Smooth muscle cell (in vitro differentiated cells): ENCODE results near the gene KCND2. TPM values are rescaled to one million over a fixed set of nuclear protein-coding genes. Genes with fewer than 3 reads are reported as not detected.

Source experiments
- DNase-seq: peaks from one replicate; lab custom pipeline; 2025; ENCODE audit not compliant: unreplicated experiment; lab: John Stamatoyannopoulos, UW
- H2AFZ ChIP-seq: fragments of 200-600 bp; sonication (generic); 2 replicates; pipeline ENCODE4 v1.6.0; 2016; ENCODE audit warnings: antibody characterized with exemption, low read depth, mild to moderate bottlenecking
- H3F3A ChIP-seq: fragments of 200-600 bp; sonication (generic); 2 replicates; pipeline ENCODE4 v1.6.0; 2017; ENCODE audit warnings: antibody characterized with exemption, low read depth
- H3K27ac ChIP-seq: fragments of 200-600 bp; sonication (generic); 2 replicates; pipeline ENCODE4 v1.5.1; 2016; ENCODE audit warnings: low read depth, mild to moderate bottlenecking
- H3K27me3 ChIP-seq: fragments of 200-600 bp; sonication (generic); 2 replicates; pipeline ENCODE4 v1.6.1; 2016; ENCODE audit warnings: low read depth, mild to moderate bottlenecking
- H3K36me3 ChIP-seq: fragments of 200-600 bp; sonication (generic); 2 replicates; pipeline ENCODE4 v1.5.1; 2016; ENCODE audit warnings: low read depth
- H3K4me1 ChIP-seq: fragments of 200-600 bp; sonication (generic); 2 replicates; pipeline ENCODE4 v1.5.1; 2016; ENCODE audit warnings: low read depth
- H3K4me2 ChIP-seq: fragments of 200-600 bp; sonication (generic); 2 replicates; pipeline ENCODE4 v1.6.0; 2016; ENCODE audit warnings: mild to moderate bottlenecking
- H3K4me3 ChIP-seq: fragments of 200-600 bp; sonication (generic); 2 replicates; pipeline ENCODE4 v1.5.1; 2016; ENCODE audit warnings: mild to moderate bottlenecking
- H3K79me2 ChIP-seq: fragments of 200-600 bp; sonication (generic); 2 replicates; pipeline ENCODE4 v1.6.0; 2016; ENCODE audit warnings: low read depth, mild to moderate bottlenecking
- H3K9ac ChIP-seq: fragments of 200-600 bp; sonication (generic); 2 replicates; pipeline ENCODE4 v1.6.0; 2016; ENCODE audit warnings: low read depth
- H3K9me3 ChIP-seq: fragments of 200-600 bp; sonication (generic); replicated peaks from 2 replicates; pipeline ENCODE4 v1.5.1; 2016; ENCODE audit warnings: low read depth
- H4K20me1 ChIP-seq: fragments of 200-600 bp; sonication (generic); 2 replicates; pipeline ENCODE4 v1.6.0; 2016; ENCODE audit warnings: low read depth
- CTCF ChIP-seq: fragments of 200-600 bp; sonication (generic); IDR thresholded peaks from 2 replicates; pipeline ENCODE4 v1.5.1; 2017; ENCODE audit warnings: borderline replicate concordance, mild to moderate bottlenecking, antibody characterized with exemption; ENCODE audit not compliant: insufficient read depth, poor library complexity, severe bottlenecking
- WGBS: methylation state at CpG from one replicate; pipeline ENCODE4 v1.1.7; 2016; ENCODE audit warnings: low lambda C conversion rate; 5-methylcytosine and 5-hydroxymethylcytosine counted together
- polyA plus RNA-seq: library from polyadenylated mRNA; unstranded; fragments of >200 nt; fragmentation: Nextera tagmentation; extraction: Ambion mirVana; gene quantifications from 2 replicates; pipeline ENCODE4 v1.2.1, GENCODE V29; 2016
- total RNA-seq: library from RNA; depleted of rRNA; stranded (reverse); fragments of >200 nt; gene quantifications from 2 replicates; pipeline ENCODE4 v1.2.3, GENCODE V29; 2014

Gene KCND2
- total and polyA plus RNA-seq, 2 experiments from 2014 or later, result 1.6 to 2.9 TPM

DNA sequence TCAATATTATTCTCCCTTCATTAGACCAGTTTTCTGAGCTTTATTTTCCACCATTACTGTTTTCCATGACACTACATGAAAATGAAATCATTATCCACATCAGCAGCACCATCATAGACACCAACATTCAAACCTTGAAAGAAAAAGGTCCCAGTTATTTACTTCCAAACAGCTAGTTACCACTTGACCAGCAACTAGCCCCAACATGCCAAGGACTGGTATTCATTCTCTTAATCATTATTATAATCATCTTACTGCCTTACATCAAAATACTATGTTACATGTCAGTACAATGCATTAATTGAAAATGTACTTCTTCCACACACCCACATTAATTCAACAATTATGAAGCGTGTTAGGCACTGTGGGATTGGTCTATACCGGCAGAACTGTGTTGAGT is 385.5 kb downstream of the KCND2 start:
- Histone ChIP-seq H3F3A (no peaks in the 10 kb centered on the region), H4K20me1 (no peaks in the 10 kb centered on the region), H3K9me3 (no peaks in the 10 kb centered on the region), H3K27me3 (no peaks in the 10 kb centered on the region), H3K4me1 (no peaks in the 10 kb centered on the region), H3K36me3 (no peaks in the 10 kb centered on the region), H3K79me2 (no peaks in the 10 kb centered on the region), H3K9ac (no peak overlapping the region), H3K4me3 (no peak overlapping the region), H3K4me2 (no peak overlapping the region), H2AFZ (no peak overlapping the region), H3K27ac (no peak overlapping the region)
- no peak for TF ChIP-seq CTCF
- WGBS, result 92% methylated on average over 2 of the region's 2 CpGs
- DNase-seq, result no peak

GRCh38 chr7:120662291-120662690 is 389.3 kb downstream of the KCND2 start:
- no peak overlapping the region for H3K4me2 ChIP-seq
- no peaks in the 10 kb centered on the region for H3K4me1 ChIP-seq
- H3F3A ChIP-seq, result no peaks in the 10 kb centered on the region
- no peaks in the 10 kb centered on the region for H3K36me3 ChIP-seq
- no peaks in the 10 kb centered on the region for H3K27me3 ChIP-seq
- TF ChIP-seq CTCF, result no peak
- no peak overlapping the region for H3K27ac ChIP-seq
- H3K9me3 ChIP-seq, result no peaks in the 10 kb centered on the region
- no peaks in the 10 kb centered on the region for H3K79me2 ChIP-seq
- no peak overlapping the region for H2AFZ ChIP-seq
- DNase-seq, result no peak
- H3K9ac ChIP-seq, result no peak overlapping the region
- no peak overlapping the region for H3K4me3 ChIP-seq
- H4K20me1 ChIP-seq, result no peaks in the 10 kb centered on the region

DNA sequence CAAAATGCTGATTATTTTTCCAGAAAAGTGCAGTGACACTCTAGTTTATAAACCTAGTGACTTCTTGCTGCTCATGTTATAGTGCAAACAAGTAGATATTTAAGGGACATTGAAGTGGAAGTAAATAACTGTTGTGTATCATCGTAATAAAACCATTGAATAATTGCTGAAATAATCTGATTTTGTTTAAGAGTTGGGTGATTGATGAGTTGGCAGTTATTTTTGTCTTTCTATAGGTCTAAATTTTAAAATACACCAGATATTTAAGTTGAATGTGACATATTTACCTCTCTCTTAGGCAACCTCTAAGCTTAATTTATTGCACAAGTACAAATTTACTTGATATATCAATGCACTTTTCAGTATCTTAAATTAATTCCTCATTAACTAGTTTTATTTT is 392.1 kb downstream of the KCND2 start:
- no peak for TF ChIP-seq CTCF
- no peak for DNase-seq
- Histone ChIP-seq H3K4me2 (no peak overlapping the region), H2AFZ (no peak overlapping the region), H3K27ac (no peak overlapping the region), H3K79me2 (no peaks in the 10 kb centered on the region), H3K36me3 (no peaks in the 10 kb centered on the region), H3K4me1 (no peaks in the 10 kb centered on the region), H3F3A (no peaks in the 10 kb centered on the region), H3K4me3 (no peak overlapping the region), H3K27me3 (no peaks in the 10 kb centered on the region), H4K20me1 (no peaks in the 10 kb centered on the region), H3K9ac (no peak overlapping the region), H3K9me3 (no peaks in the 10 kb centered on the region)
- WGBS, result 86% methylated on average over 1 of the region's 1 CpG

DNA sequence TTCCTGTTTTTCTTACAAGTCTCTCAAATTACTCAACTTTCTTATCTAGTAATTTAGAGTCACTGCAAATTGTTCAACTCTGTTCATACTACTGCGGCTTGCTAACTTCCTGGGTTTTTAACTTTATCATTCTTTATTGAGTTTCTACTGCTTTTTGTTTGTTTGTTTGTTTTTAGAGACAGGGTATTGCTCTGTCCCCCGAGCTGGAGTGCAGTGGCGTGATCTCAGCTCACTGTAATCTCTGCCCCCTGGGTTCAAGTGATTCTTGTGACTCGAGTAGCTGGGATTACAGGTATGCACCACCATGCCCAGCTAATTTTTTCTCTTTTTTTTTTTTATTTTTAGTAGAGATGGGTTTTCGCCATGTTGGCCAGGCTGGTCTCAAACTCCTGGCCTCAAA is 402.1 kb downstream of the KCND2 start:
- no peak overlapping the region for H2AFZ ChIP-seq
- H3K79me2 ChIP-seq, result no peaks in the 10 kb centered on the region
- H3K4me3 ChIP-seq, result no peak overlapping the region
- no peaks in the 10 kb centered on the region for H3K9me3 ChIP-seq
- H3K4me1 ChIP-seq, result no peaks in the 10 kb centered on the region
- H4K20me1 ChIP-seq, result no peaks in the 10 kb centered on the region
- no peaks in the 10 kb centered on the region for H3F3A ChIP-seq
- H3K4me2 ChIP-seq, result no peak overlapping the region
- no peak overlapping the region for H3K27ac ChIP-seq
- TF ChIP-seq CTCF, result no peak
- H3K9ac ChIP-seq, result no peak overlapping the region
- no peaks in the 10 kb centered on the region for H3K27me3 ChIP-seq
- DNase-seq, result no peak
- H3K36me3 ChIP-seq, result no peaks in the 10 kb centered on the region
- 74% methylated on average over 5 of the region's 5 CpGs for WGBS
